Measurements from ENCODE around the gene KRTAP2-4.
"Not testable (repeated sequence)": the region's sequence is repeated elsewhere in the genome, so short reads cannot be mapped to it uniquely, and the experiment has no call there.

Gene KRTAP2-4

GRCh38 chr17:41057547-41057946 lies 8.1 kb downstream of the KRTAP2-4 start:
- Histone ChIP-seq H3K36me3 (no peaks in the 10 kb centered on the region), H3K4me3 (ENCODE audit: low read depth, low read length) (no peak overlapping the region), H3K9me3 (no peaks in the 10 kb centered on the region), H3K4me1 (no peaks in the 10 kb centered on the region), H3K27me3 (no peaks in the 10 kb centered on the region)
- DNase-seq = no peak
- TF ChIP-seq CTCF (IDR thresholded peaks at IDR 0.05; ENCODE audit: low read depth, low read length) = no peak

GRCh38 chr17:41055130-41055529 lies 10.5 kb downstream of the KRTAP2-4 start, which contains the start of gene KRTAP2-2:
Gene KRTAP2-2, minus strand, starts transcription at chr17:41055230. Its CDS starts 19 bp downstream, at chr17:41055211.
- H3K36me3 ChIP-seq; H3K4me3 ChIP-seq (ENCODE audit: low read depth, low read length); H3K9me3 ChIP-seq; H3K4me1 ChIP-seq; DNase-seq; H3K27me3 ChIP-seq: not testable (repeated sequence)

GRCh38 chr17:41054556-41054955 lies 11.1 kb downstream of the KRTAP2-4 start:
- H3K4me1 ChIP-seq; H3K4me3 ChIP-seq (ENCODE audit: low read depth, low read length); H3K9me3 ChIP-seq; H3K27me3 ChIP-seq; DNase-seq; H3K36me3 ChIP-seq: not testable (repeated sequence)

GRCh38 chr17:41054025-41054424 lies 11.7 kb downstream of the KRTAP2-4 start:
- DNase-seq = no peak
- no peaks in the 10 kb centered on the region for H3K27me3 ChIP-seq
- no peaks in the 10 kb centered on the region for H3K4me1 ChIP-seq
- TF ChIP-seq CTCF (IDR thresholded peaks at IDR 0.05; ENCODE audit: low read depth, low read length) = no peak
- no peak overlapping the region for H3K4me3 ChIP-seq (ENCODE audit: low read depth, low read length)
- H3K36me3 ChIP-seq = no peaks in the 10 kb centered on the region
- H3K9me3 ChIP-seq = no peaks in the 10 kb centered on the region

GRCh38 chr17:41052566-41052965 lies 13.1 kb downstream of the KRTAP2-4 start:
- TF ChIP-seq CTCF (IDR thresholded peaks at IDR 0.05; ENCODE audit: low read depth, low read length) = no peak
- no peaks in the 10 kb centered on the region for H3K36me3 ChIP-seq
- H3K4me3 ChIP-seq (ENCODE audit: low read depth, low read length) = no peak overlapping the region
- no peak for DNase-seq
- no peaks in the 10 kb centered on the region for H3K27me3 ChIP-seq
- no peaks in the 10 kb centered on the region for H3K4me1 ChIP-seq
- no peaks in the 10 kb centered on the region for H3K9me3 ChIP-seq

GRCh38 chr17:41049110-41049509 lies 16.6 kb downstream of the KRTAP2-4 start:
- Histone ChIP-seq H3K27me3 (no peaks in the 10 kb centered on the region), H3K4me1 (no peaks in the 10 kb centered on the region), H3K4me3 (ENCODE audit: low read depth, low read length) (no peak overlapping the region), H3K9me3 (no peaks in the 10 kb centered on the region), H3K36me3 (no peaks in the 10 kb centered on the region)
- no peak for DNase-seq
- TF ChIP-seq CTCF (IDR thresholded peaks at IDR 0.05; ENCODE audit: low read depth, low read length) = no peak

GRCh38 chr17:41048441-41048840 lies 17.2 kb downstream of the KRTAP2-4 start:
- H3K27me3 ChIP-seq = no peaks in the 10 kb centered on the region
- no peaks in the 10 kb centered on the region for H3K4me1 ChIP-seq
- H3K36me3 ChIP-seq = no peaks in the 10 kb centered on the region
- no peak for DNase-seq
- TF ChIP-seq CTCF (IDR thresholded peaks at IDR 0.05; ENCODE audit: low read depth, low read length) = no peak
- no peak overlapping the region for H3K4me3 ChIP-seq (ENCODE audit: low read depth, low read length)
- no peaks in the 10 kb centered on the region for H3K9me3 ChIP-seq

- not testable (repeated sequence) for H3K27me3 ChIP-seq; H3K4me3 ChIP-seq (ENCODE audit: low read depth, low read length); H3K36me3 ChIP-seq; H3K4me1 ChIP-seq; DNase-seq; H3K9me3 ChIP-seq
Observed at GRCh38 chr17:41046735-41047465, 18.8 kb downstream of the KRTAP2-4 start, which contains the start of gene KRTAP2-1. Gene KRTAP2-1, minus strand, starts transcription at chr17:41047316. Its CDS starts 49 bp downstream, at chr17:41047267.
